HL-60/S4 treated with retinoic acid at 250 ng/mL for 4 days and 3 days (cell line): ENCODE results near the gene VARS1.

Experiments
- in situ Hi-C: fragments of 300-500 bp; cut with MboI; formaldehyde crosslinking; loops from 2 replicates; pipeline ENCODE4 v1.7.0; 2022; ENCODE audit warnings: low sequenced_read_pairs

The VARS1 gene

DNA sequence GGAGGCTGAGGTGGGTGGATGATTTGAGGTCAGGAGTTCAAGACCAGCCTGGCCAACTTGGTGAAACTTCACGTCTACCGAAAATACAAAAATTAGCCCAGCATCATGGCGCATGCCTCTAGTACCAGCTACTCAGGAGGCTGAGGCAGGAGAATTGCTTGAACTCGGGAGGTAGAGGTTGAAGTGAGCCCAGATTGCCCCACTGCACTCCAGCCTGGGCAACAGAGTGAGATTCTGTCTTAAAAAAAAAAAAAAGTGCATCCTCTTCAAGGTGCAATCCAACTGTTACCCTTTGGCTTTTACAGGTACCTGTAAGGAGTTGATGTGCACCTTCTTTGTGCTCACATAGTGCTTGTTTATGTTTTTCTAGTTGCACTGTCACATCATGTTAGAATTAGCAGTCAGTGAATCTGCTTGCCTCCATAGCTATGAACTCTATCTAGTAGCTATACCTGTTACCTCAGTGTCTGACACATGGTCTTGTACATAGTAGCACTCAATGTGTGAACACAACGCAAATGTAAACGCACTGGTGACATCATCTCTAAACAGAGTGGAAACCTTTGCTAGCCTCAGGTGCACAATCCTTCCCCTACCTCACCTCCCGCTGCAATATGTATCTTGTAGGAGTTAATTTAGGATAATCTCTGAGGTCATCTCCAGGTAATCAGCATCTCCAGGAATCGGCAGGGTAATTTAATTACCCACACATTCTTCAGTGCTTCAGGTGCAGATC lies 46.1 kb downstream of the VARS1 start:
- in situ Hi-C loops = no loop called here
